Naive thymus-derived CD4-positive, alpha-beta T cell (primary cell): ENCODE data around the gene MLYCD. TPM values are rescaled to one million over a fixed set of nuclear protein-coding genes. Genes with fewer than 3 reads are reported as not detected.

ENCODE experiments used
- ATAC-seq: fragments of 150-1000 bp; cut with Tn5 transposase; 2 replicates; pipeline ENCODE4 v1.10.0; 2021; ENCODE audit warnings: mild to moderate bottlenecking, moderate library complexity
- CTCF ChIA-PET: fragments of 350-600 bp; sonication (Branson Sonifier 250); formaldehyde crosslinking; loops from one replicate; lab custom pipeline; 2021; ENCODE audit warnings: antibody characterized with exemption; lab: Charles Lee
- POLR2A ChIA-PET: fragments of 350-600 bp; sonication (Branson Sonifier 250); formaldehyde crosslinking; loops from one replicate; lab custom pipeline; 2021; ENCODE audit warnings: antibody characterized with exemption, inconsistent platforms; lab: Charles Lee
- DNase-seq, 9 donors: peaks; one replicate each; pipeline versions ENCODE4 v3.0.0 to v3.0.0-alpha.2; 2020 to 2022; ENCODE audit warnings: mixed read lengths in 1 of 9
- H3K27ac ChIP-seq: one replicate; pipeline ENCODE4 v1.7.0; 2013; ENCODE audit warnings: mild to moderate bottlenecking, low read depth, low read length, moderate library complexity
- H3K27me3 ChIP-seq, 2 donors: one replicate each; pipeline ENCODE4 v1.7.0; 2013; ENCODE audit warnings: low read length in 2 of 2, mild to moderate bottlenecking in 2 of 2, moderate library complexity in 2 of 2; ENCODE audit not compliant: control insufficient read depth in 2 of 2, insufficient read depth in 2 of 2
- H3K36me3 ChIP-seq, 3 experiments: 1 replicate in 2 of 3; 2 replicates in 1 of 3; pipeline ENCODE4 v1.7.0; 2013; ENCODE audit warnings: low read length in 3 of 3, mild to moderate bottlenecking in 3 of 3, moderate library complexity in 1 of 3; ENCODE audit not compliant: insufficient read depth in 3 of 3, control insufficient read depth in 2 of 3
- H3K4me1 ChIP-seq, 2 donors: one replicate each; pipeline ENCODE4 v1.7.0; 2013; ENCODE audit warnings: low read length in 2 of 2, mild to moderate bottlenecking in 2 of 2, moderate library complexity in 1 of 2; ENCODE audit not compliant: control insufficient read depth in 2 of 2, insufficient read depth in 2 of 2
- H3K4me3 ChIP-seq: 2 replicates; pipeline ENCODE4 v1.7.0; 2013; ENCODE audit warnings: mild to moderate bottlenecking, low read length
- H3K9me3 ChIP-seq, 3 experiments: 1 replicate in 2 of 3; 2 replicates in 1 of 3; pipeline ENCODE4 v1.7.0; 2013; ENCODE audit warnings: low read length in 3 of 3; ENCODE audit not compliant: control insufficient read depth in 2 of 3
- H3K27ac Mint-ChIP-seq, 9 donors: one replicate each; pipeline ENCODE4 v1.8.0; 2020 to 2022; ENCODE audit warnings: mixed read lengths in 9 of 9, mild to moderate bottlenecking in 8 of 9, moderate library complexity in 5 of 9, inconsistent platforms in 2 of 9
- H3K27me3 Mint-ChIP-seq, 5 donors: one replicate each; pipeline ENCODE4 v1.8.0; 2021 to 2022; ENCODE audit warnings: mixed read lengths in 5 of 5, mild to moderate bottlenecking in 1 of 5
- H3K36me3 Mint-ChIP-seq, 5 donors: one replicate each; pipeline ENCODE4 v1.8.0; 2020 to 2022; ENCODE audit warnings: mixed read lengths in 5 of 5, mild to moderate bottlenecking in 3 of 5, inconsistent platforms in 1 of 5
- H3K4me1 Mint-ChIP-seq, 7 donors: one replicate each; pipeline ENCODE4 v1.8.0; 2020 to 2022; ENCODE audit warnings: mixed read lengths in 7 of 7, mild to moderate bottlenecking in 3 of 7, inconsistent platforms in 1 of 7
- H3K4me3 Mint-ChIP-seq, 10 donors: one replicate each; pipeline ENCODE4 v1.8.0; 2020 to 2022; ENCODE audit warnings: mild to moderate bottlenecking in 10 of 10, mixed read lengths in 10 of 10, moderate library complexity in 6 of 10, inconsistent platforms in 2 of 10
- H3K9me3 Mint-ChIP-seq, 11 donors: one replicate each; pipeline ENCODE4 v1.8.0; 2020 to 2022; ENCODE audit warnings: mixed read lengths in 11 of 11, mild to moderate bottlenecking in 4 of 11, inconsistent platforms in 1 of 11, moderate library complexity in 1 of 11
- intact Hi-C, 2 donors: fragments of 100-400 bp; cut with micrococcal nuclease; formaldehyde crosslinking; loops; one replicate each; pipeline ENCODE4 v1.15.1; 2023
- polyA plus RNA-seq, 2 donors: library from polyadenylated mRNA; unstranded; fragments of 300-500 nt; fragmentation: Illumina TruSeq; gene quantifications; one replicate each; pipeline ENCODE4 v1.2.3, GENCODE V29; 2021
- total RNA-seq, 6 experiments: library from RNA in 5 of 6; stranded (reverse) in 5 of 6; gene quantifications; 1 replicate in 5 of 6; 2 replicates in 1 of 6; pipeline ENCODE4 v1.2.3 and lab custom pipeline; 2021 to 2026

The MLYCD gene
- total and polyA plus RNA-seq, 7 experiments from 2014 or later, result 1.8 to 11.4 (median 6.7) TPM

- Histone ChIP-seq H3K36me3 (no peaks in the 10 kb centered on the region), H3K9me3 (no peaks in the 10 kb centered on the region), H3K4me3 (no peak overlapping the region), H3K27ac (no peak overlapping the region), H3K4me1 (no peaks in the 10 kb centered on the region), H3K27me3 (no peaks in the 10 kb centered on the region)
- ATAC-seq, result no peak
- no peak overlapping the region for H3K27ac Mint-ChIP-seq
- peaks cover 0 to 3% (median 0%) of the 10 kb centered on the region in 11 donors for H3K9me3 Mint-ChIP-seq
- no peak overlapping the region for H3K4me3 Mint-ChIP-seq
- CTCF ChIA-PET, result no interaction called here
- H3K36me3 Mint-ChIP-seq, result peaks cover 0 to 6% (median 3%) of the 10 kb centered on the region in 5 donors
- DNase-seq, result no peak
- intact Hi-C loops, result no loop called here
- H3K27me3 Mint-ChIP-seq, result peaks cover 3 to 22% (median 13%) of the 10 kb centered on the region in 5 donors
- no peaks in the 10 kb centered on the region for H3K4me1 Mint-ChIP-seq
- POLR2A ChIA-PET, result no interaction called here
Observed at GRCh38 chr16:83882163-83882885, 16.6 kb upstream of the MLYCD start.

GRCh38 chr16:83886199-83886971 is 12.5 kb upstream of the MLYCD start:
- Mint-ChIP-seq H3K4me1 (no peaks in the 10 kb centered on the region), H3K9me3 (peaks cover 0 to 10% (median 0%) of the 10 kb centered on the region in 11 donors), H3K27me3 (peaks cover 0 to 18% (median 5%) of the 10 kb centered on the region in 5 donors), H3K27ac (no peak overlapping the region), H3K4me3 (no peak overlapping the region), H3K36me3 (peaks cover 0 to 3% (median 0%) of the 10 kb centered on the region in 5 donors)
- H3K4me1 ChIP-seq, result no peaks in the 10 kb centered on the region
- no peaks in the 10 kb centered on the region for H3K27me3 ChIP-seq
- H3K36me3 ChIP-seq, result no peaks in the 10 kb centered on the region
- ATAC-seq, result no peak
- H3K4me3 ChIP-seq, result no peak overlapping the region
- DNase-seq, result no peak
- H3K27ac ChIP-seq, result no peak overlapping the region
- intact Hi-C loops, result no loop called here
- no peaks in the 10 kb centered on the region for H3K9me3 ChIP-seq
- CTCF ChIA-PET, result no interaction called here
- POLR2A ChIA-PET, result no interaction called here

- intact Hi-C loops, result no loop called here
- H3K4me3 ChIP-seq, result no peak overlapping the region
- H3K27ac ChIP-seq, result no peak overlapping the region
- Mint-ChIP-seq H3K9me3 (peaks cover 0 to 11% (median 3%) of the 10 kb centered on the region in 11 donors), H3K27ac (no peak overlapping the region), H3K36me3 (peaks cover 0 to 4% (median 0%) of the 10 kb centered on the region in 5 donors), H3K4me3 (no peak overlapping the region), H3K27me3 (peaks cover 0 to 21% (median 5%) of the 10 kb centered on the region in 5 donors), H3K4me1 (no peaks in the 10 kb centered on the region)
- CTCF ChIA-PET, result no interaction called here
- H3K36me3 ChIP-seq, result no peaks in the 10 kb centered on the region
- no peaks in the 10 kb centered on the region for H3K9me3 ChIP-seq
- no peaks in the 10 kb centered on the region for H3K4me1 ChIP-seq
- DNase-seq, result no peak
- POLR2A ChIA-PET, result no interaction called here
- no peak for ATAC-seq
- H3K27me3 ChIP-seq, result no peaks in the 10 kb centered on the region
Observed at GRCh38 chr16:83887080-83887479, 11.8 kb upstream of the MLYCD start.

- H3K36me3 Mint-ChIP-seq, result peaks cover 0 to 4% (median 0%) of the 10 kb centered on the region in 5 donors
- POLR2A ChIA-PET, result no interaction called here
- no peak overlapping the region for H3K27ac Mint-ChIP-seq
Observed at GRCh38 chr16:83887564-83887963, 11.4 kb upstream of the MLYCD start.

GRCh38 chr16:83888672-83889044 is 10.3 kb upstream of the MLYCD start:
- Histone ChIP-seq H3K9me3 (no peaks in the 10 kb centered on the region), H3K4me1 (no peaks in the 10 kb centered on the region), H3K27ac (no peak overlapping the region), H3K4me3 (no peak overlapping the region), H3K27me3 (no peaks in the 10 kb centered on the region), H3K36me3 (no peaks in the 10 kb centered on the region)
- ChIA-PET CTCF (no interaction called here), POLR2A (no interaction called here)
- H3K9me3 Mint-ChIP-seq, result peaks cover 0 to 14% (median 3%) of the 10 kb centered on the region in 11 donors
- no peak overlapping the region for H3K27ac Mint-ChIP-seq
- no peak for DNase-seq
- H3K36me3 Mint-ChIP-seq, result peaks cover 0 to 4% (median 0%) of the 10 kb centered on the region in 5 donors
- ATAC-seq, result no peak
- peaks cover 0 to 28% (median 5%) of the 10 kb centered on the region in 5 donors for H3K27me3 Mint-ChIP-seq
- no peak overlapping the region for H3K4me3 Mint-ChIP-seq
- intact Hi-C loops, result no loop called here
- no peaks in the 10 kb centered on the region for H3K4me1 Mint-ChIP-seq

More at GRCh38 chr16:83887564-83887963, 11.4 kb upstream of the MLYCD start:
- Histone ChIP-seq H3K4me3 (no peak overlapping the region), H3K27ac (no peak overlapping the region), H3K27me3 (no peaks in the 10 kb centered on the region), H3K4me1 (no peaks in the 10 kb centered on the region), H3K36me3 (no peaks in the 10 kb centered on the region), H3K9me3 (no peaks in the 10 kb centered on the region)
- Mint-ChIP-seq H3K27me3 (peaks cover 0 to 23% (median 5%) of the 10 kb centered on the region in 5 donors), H3K4me3 (no peak overlapping the region), H3K9me3 (peaks cover 0 to 12% (median 3%) of the 10 kb centered on the region in 11 donors), H3K4me1 (no peaks in the 10 kb centered on the region)
- no peak for DNase-seq
- CTCF ChIA-PET, result no interaction called here
- intact Hi-C loops, result no loop called here
- no peak for ATAC-seq

- Mint-ChIP-seq H3K27me3 (peaks cover 3 to 36% (median 6%) of the 10 kb centered on the region in 5 donors), H3K27ac (no peak overlapping the region), H3K4me3 (no peak overlapping the region), H3K36me3 (peaks cover 0 to 4% (median 0%) of the 10 kb centered on the region in 5 donors), H3K4me1 (no peaks in the 10 kb centered on the region), H3K9me3 (peaks cover 0 to 14% (median 3%) of the 10 kb centered on the region in 11 donors)
- ATAC-seq (no peak), DNase-seq (no peak)
- Histone ChIP-seq H3K4me3 (no peak overlapping the region), H3K27me3 (no peaks in the 10 kb centered on the region), H3K9me3 (no peaks in the 10 kb centered on the region), H3K27ac (no peak overlapping the region), H3K36me3 (no peaks in the 10 kb centered on the region), H3K4me1 (no peaks in the 10 kb centered on the region)
- POLR2A ChIA-PET, result no interaction called here
- intact Hi-C loops, result no loop called here
- CTCF ChIA-PET, result no interaction called here
Observed at GRCh38 chr16:83890359-83890758, 8.6 kb upstream of the MLYCD start.
